K562 treated with DMSO at 1 percent for 24 hours (cell line): ENCODE measurements around the gene BNIPL. TPM values are rescaled to one million over a fixed set of nuclear protein-coding genes. Genes with fewer than 3 reads are reported as not detected.

Experiments used
- total RNA-seq: library from RNA; unstranded; fragments of 300-600 nt; gene quantifications from 2 replicates; pipeline ENCODE4 v1.2.3, GENCODE V29; 2022; ENCODE audit warnings: low read depth; ENCODE audit not compliant: insufficient read depth

BNIPL gene
- 1.7 and 2.0 TPM in 2 replicates for total RNA-seq

GRCh38 chr1:151036356-151036755 lies at the start of gene BNIPL:
Gene BNIPL (plus strand): TSS chr1:151036586. CDS start chr1:151036726, 140 bp downstream.

DNA sequence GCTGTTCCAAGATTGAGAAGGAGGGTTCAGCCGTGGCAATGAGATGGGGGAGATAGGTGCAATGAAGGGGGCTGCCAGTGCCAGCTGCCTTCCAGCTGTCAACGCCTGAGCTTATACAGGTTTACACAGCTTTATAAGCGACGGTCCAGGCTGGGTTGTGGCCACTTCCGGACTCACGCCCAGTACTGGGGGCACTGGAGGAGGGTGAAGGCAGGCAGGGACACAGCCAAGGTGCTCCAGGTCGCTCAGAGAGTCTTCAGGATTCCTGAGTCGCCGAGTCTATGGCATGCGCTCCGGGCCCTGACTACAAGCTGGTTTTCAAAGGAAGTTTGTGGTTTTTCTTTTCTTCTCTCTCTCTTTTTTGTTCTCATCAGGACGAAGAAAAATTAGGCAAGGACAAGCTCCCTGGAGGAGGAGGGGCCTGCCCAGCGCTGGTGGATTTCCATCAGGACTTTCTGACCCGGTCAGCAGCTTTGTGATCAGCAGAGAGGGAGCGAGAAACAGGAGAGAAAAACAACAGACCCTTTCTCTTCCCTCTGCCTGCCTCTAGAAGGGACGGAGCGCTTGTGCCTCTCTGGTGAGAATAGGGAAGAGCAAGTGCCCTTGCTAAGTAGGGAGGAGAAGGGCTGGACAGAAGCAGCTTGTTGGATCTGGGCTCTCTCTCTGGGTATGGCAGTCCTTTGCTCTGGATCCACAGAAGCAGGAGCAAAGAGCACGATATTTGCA lies 29.9 kb upstream of the BNIPL start, which contains the start of gene MINDY1:
TSS of gene MINDY1 (minus strand) at position 576 of the 726 bp plus-strand sequence. CDS start 4,285 bp downstream, outside the sequence.

DNA sequence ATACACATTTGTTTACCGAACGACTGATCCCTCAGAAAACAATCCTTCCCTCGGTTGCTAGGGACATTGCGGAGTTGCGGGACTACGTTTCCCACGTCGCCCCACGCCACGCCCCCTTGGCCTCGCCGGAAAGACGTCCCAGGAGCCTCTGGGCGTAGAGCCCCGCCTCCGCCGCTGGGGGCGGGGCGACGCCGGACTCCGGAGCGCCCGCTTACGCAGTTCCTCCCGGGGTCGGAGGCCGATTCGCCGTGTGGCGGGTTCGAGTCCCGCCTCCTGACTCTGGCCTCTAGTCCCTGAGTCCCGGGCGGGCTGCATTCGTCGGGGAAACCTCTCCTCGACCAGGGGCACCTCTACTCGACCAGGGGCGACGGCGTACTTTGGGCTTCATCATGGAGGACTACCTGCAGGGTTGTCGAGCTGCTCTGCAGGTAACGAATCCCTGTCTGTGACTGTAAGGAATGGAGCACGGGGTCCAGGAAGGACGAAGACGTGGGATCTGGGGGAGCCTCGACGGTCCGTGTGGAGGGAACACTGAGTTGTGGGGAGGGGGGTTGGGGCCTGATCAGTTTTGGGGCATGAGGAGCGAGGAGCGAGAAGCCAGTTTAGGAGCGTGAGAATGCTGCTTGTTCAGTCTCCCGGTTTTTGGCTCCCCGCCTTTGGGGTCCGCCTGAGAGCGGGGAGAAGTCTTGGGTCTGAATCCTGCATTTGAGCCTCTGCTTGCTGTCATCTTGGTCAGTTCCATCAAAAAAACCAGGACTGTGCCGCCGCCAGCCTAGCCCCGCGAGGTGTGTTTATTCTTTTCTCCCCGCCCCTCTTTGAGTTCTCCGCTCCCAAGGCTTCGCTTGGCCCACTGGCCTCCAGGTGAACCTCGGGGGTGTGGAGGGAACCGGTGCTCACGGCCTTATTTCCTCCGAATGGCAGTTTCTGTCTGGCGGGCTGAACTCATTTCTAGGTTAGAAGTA lies 27.9 kb upstream of the BNIPL start, which contains the start of gene PRUNE1:
TSS of gene PRUNE1 (plus strand) at position 206 of the 962 bp plus-strand sequence. CDS start at position 390, 184 bp downstream.

GRCh38 chr1:151047591-151047924 lies 11.2 kb downstream of the BNIPL start, which contains the start of gene C1orf56:
Gene C1orf56 (plus strand): TSS chr1:151047751. CDS start chr1:151047848, 97 bp downstream.

GRCh38 chr1:151059109-151060006 lies 23.0 kb downstream of the BNIPL start, which contains the start of gene CDC42SE1:
Gene CDC42SE1 (minus strand): TSS chr1:151059622. CDS start chr1:151055730, 3,892 bp downstream.

DNA sequence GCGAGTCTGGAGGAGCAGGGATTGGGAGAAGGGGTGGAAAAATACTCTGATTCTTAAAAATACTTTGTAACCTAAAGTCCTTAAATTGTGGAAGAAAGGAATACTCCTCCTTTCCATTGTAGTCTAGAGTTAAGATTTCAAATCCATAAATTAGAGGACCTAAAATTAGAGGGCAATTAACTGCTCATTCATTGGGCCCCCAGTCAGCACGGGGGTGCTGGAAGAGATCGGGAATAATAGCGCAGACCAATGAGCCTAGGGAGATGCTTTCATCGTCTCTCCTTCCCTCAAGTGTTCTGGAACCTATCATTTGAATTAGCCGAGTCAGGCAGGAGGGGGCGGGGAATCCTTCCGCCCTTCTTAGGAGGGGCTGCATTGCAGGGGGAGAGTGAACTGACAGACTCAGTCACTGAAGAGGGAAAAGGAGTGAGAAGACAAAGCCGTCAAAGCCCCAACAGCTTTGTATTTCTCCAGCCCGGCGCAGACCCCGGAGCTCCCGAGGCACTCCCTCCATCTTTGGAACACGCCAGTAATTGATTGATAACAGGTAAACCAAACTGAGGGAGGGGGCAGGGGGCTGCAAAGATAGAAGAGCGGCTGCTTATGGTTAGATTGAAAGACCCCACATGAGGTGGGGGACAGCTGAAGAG lies 23.7 kb downstream of the BNIPL start, which contains the start of gene MLLT11:
TSS of gene MLLT11 (plus strand) at position 391 of the 650 bp plus-strand sequence. CDS start 6,828 bp downstream, outside the sequence.

GRCh38 chr1:151070474-151071276 lies 34.3 kb downstream of the BNIPL start, which contains the start of gene GABPB2:
Gene GABPB2 (plus strand): TSS chr1:151070761. CDS start chr1:151088190, 17,429 bp downstream.

Other genes with a start within 250 kb of the BNIPL start
- gene CTSK, start 228.3 kb upstream of the BNIPL start, total RNA-seq, result 4.4 and 4.6 TPM in 2 replicates
- gene ARNT, start 160.0 kb upstream of the BNIPL start, total RNA-seq, result 26.6 and 30.1 TPM in 2 replicates
- gene CTXND2, start 149.4 kb upstream of the BNIPL start, total RNA-seq, result not detected in 2 replicates
- 21.8 and 27.0 TPM in 2 replicates for gene SETDB1, start 110.2 kb upstream of the BNIPL start, total RNA-seq
- gene CERS2, start 61.8 kb upstream of the BNIPL start, total RNA-seq, result 183 and 184 TPM in 2 replicates
- 2.5 and 5.2 TPM in 2 replicates for gene ANXA9, start 54.3 kb upstream of the BNIPL start, total RNA-seq
- gene MINDY1, start 29.7 kb upstream of the BNIPL start, total RNA-seq, result 18.5 and 23.2 TPM in 2 replicates
- 23.5 and 26.5 TPM in 2 replicates for gene PRUNE1, start 28.1 kb upstream of the BNIPL start, total RNA-seq
- gene C1orf56, start 11.2 kb downstream of the BNIPL start, total RNA-seq, result 5.3 and 7.5 TPM in 2 replicates
- gene CDC42SE1, start 23.0 kb downstream of the BNIPL start, total RNA-seq, result 58.3 and 67.9 TPM in 2 replicates
- gene MLLT11, start 23.8 kb downstream of the BNIPL start, total RNA-seq, result 9.1 and 9.4 TPM in 2 replicates
- 3.6 and 3.7 TPM in 2 replicates for gene GABPB2, start 34.2 kb downstream of the BNIPL start, total RNA-seq
- 8.6 and 9.7 TPM in 2 replicates for gene SEMA6C, start 110.0 kb downstream of the BNIPL start, total RNA-seq
- gene TNFAIP8L2, start 120.1 kb downstream of the BNIPL start, total RNA-seq, result 0.79 and 2.2 TPM in 2 replicates
- 5.2 and 5.8 TPM in 2 replicates for gene LYSMD1, start 129.3 kb downstream of the BNIPL start, total RNA-seq
- gene SCNM1, start 129.6 kb downstream of the BNIPL start, total RNA-seq, result 41.3 and 42.0 TPM in 2 replicates
- gene TMOD4, start 139.4 kb downstream of the BNIPL start, total RNA-seq, result 0.38 TPM in 1 of 2 replicates, not detected in the other
- gene VPS72, start 153.6 kb downstream of the BNIPL start, total RNA-seq, result 74.3 and 81.7 TPM in 2 replicates
- gene PIP5K1A, start 162.0 kb downstream of the BNIPL start, total RNA-seq, result 17.7 and 19.0 TPM in 2 replicates
- gene PSMD4, start 218.1 kb downstream of the BNIPL start, total RNA-seq, result 331 and 341 TPM in 2 replicates
- 40.9 and 43.8 TPM in 2 replicates for gene ZNF687, start 245.7 kb downstream of the BNIPL start, total RNA-seq